Stimulated activated CD8-positive, alpha-beta memory T cell treated with anti-CD3 and anti-CD28 coated beads, Interleukin-7, amount 100 ng/mL, for 24 hours (primary cell): Measurements from ENCODE around the gene RASSF10.
"Not testable (repeated sequence)": the region's sequence is repeated elsewhere in the genome, so short reads cannot be mapped to it uniquely, and the experiment has no call there.

Experiments
- DNase-seq: peaks from one replicate; pipeline ENCODE4 v3.0.0-alpha.2; 2020; ENCODE audit warnings: low read depth

The RASSF10 gene

GRCh38 chr11:13026722-13027121 lies 17.6 kb downstream of the RASSF10 start:
- no peak for DNase-seq

DNA sequence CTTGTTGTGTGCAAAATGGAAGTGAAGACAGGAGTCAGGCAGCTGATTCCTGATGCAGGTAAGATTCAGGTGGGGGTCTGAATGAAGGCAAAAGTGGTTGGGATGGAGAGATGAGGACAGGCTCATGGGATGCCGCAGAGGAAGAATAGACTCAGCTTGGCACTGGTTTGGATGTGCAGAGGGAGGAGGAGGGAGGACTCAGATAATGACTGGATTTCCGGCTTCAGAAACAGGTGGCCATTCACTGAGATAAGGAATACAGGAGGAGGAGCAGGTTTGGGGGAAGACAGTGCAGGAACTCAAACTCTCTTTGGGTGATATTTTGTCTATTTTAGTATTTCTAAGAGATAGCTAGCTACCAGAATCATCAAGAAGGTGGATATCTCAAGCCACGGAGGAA lies 19.2 kb downstream of the RASSF10 start:
- DNase-seq = no peak

DNA sequence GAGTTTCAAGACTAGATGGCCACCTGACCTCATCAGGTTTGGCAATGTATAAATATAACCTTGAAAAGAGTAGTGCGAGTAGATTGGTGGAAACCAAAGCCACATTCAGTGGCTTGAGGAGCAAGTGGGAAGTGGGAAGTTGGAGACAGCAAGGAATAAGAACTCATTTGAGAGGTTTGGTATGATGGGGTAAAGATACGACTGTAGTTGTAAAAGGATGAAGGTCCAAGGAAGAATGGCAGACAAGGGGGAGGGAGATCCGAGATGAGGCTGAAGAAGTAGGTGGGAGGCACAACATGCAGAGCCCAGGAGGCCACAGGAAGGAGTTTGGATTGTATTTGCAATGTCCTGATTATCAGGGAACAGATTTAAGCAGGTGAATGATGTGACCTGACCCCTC lies 20.8 kb downstream of the RASSF10 start:
- no peak for DNase-seq

DNA sequence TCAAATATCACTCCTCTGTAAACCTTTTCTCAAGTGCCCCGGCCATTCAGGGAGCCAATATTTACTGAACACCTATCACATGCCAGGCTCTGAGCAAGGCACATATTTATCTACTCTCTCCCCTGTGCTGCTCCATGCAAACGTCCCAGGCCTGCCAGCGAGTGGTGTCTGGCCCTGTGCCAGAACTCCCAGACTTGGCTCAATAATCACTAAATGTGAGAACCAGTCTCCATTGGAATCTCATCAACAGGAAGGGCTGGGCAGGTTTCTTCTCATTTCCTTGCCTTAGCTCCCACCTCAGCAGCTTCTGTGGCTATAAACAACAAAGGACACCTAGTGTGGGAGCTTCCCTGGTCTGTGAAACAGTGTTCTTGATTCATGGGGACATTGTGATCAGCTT lies 21.7 kb downstream of the RASSF10 start:
- DNase-seq = no peak

- no peak for DNase-seq
These were observed 22.2 kb downstream of the RASSF10 start for GRCh38 chr11:13031349-13031748.

GRCh38 chr11:13033760-13034533 lies 24.8 kb downstream of the RASSF10 start:
- no peak for DNase-seq

- no peak for DNase-seq
These were observed 26.6 kb downstream of the RASSF10 start for GRCh38 chr11:13035711-13036110.

DNA sequence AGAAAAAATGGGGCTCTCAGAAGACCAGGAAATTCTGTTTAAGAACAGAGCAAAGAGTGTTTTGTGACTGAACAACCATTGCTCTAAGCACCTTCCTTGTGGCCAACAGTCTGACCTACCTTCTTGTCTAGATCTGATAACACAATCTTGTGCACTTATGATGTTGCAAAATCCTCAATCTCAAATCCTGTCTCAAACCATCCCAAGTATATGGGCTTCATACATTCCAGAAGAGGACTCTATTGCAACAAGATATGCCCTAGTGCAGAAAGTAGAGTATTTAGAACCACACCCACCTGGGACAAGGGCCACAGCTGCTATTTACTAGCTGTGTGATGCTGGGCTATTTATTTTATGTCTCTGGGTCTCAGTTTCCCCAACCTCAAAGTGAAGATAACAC lies 27.1 kb downstream of the RASSF10 start:
- no peak for DNase-seq

GRCh38 chr11:13038366-13038765 lies 29.2 kb downstream of the RASSF10 start:
- no peak for DNase-seq

GRCh38 chr11:13039126-13039525 lies 30.0 kb downstream of the RASSF10 start:
- DNase-seq = no peak

DNA sequence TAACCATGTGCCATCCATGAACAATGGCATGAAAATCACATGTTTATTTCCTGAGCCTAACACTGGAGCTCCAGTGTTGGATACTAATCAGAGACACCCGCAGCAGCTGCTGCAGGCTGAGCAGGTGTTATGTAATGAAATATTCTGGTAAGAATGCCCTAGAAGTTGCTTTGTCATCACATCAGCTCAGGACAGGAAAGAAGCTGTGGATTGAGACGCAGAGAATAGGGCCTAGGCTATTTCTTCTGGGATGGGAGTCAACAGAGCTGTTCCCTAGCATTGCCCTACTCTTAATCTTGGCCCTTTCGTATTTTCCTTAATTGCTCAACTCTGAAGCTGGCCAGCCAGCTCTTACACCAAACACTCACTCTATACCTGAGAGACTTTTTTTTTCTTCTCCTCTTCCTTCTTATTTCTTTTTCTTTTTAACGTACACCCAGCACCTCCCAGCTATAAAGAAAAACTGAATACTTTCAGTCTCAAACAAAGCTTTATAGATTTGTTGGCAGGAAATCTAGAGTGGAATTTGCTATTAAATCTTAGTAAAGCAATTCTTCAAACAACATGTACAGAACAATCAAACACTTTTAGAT lies 31.9 kb downstream of the RASSF10 start:
- no peak for DNase-seq

DNA sequence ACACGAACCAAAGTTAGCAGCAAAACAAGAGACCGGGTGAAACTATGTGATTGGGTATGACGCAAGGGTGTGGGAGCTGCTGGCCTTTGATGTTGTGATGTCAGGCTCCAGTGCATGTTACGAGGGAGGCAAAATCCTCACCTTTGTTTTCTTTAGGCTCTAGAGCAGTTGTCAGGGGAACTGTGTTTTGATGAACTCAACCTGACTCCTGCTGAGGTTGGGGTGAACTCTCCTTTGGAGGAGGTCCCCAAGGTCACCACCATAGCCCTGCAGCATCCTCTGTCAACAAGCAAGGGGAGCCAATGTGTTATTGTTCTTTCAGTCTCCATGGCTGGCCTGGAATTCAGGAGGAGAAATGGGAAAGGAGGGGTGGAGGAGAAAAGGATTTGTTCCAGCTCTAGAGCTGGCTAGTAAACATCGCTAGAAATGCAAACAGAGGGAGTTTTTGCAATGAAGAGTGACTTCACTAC lies 33.8 kb downstream of the RASSF10 start:
- no peak for DNase-seq

GRCh38 chr11:13043912-13044628 lies 35.0 kb downstream of the RASSF10 start:
- no peak for DNase-seq

DNA sequence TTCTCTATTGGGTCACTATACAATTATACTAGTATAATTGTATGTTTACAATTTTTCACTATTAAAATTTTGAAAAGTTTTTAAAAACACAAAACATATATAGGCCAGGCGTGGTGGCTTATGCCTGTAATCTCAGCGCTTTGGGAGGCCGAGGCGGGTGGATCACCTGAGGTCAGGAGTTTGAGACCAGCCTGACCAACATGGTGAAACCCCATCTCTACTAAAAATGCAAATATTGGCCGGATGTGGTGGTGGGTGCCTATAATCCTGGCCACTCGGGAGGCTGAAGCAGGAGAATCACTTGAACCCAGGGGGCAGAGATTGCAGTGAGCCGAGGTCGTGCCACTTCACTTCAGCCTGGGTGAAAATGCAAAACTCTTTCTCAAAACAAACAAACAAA lies 36.0 kb downstream of the RASSF10 start:
- not testable (repeated sequence) for DNase-seq

GRCh38 chr11:13045734-13046133 lies 36.6 kb downstream of the RASSF10 start:
- DNase-seq = no peak

DNA sequence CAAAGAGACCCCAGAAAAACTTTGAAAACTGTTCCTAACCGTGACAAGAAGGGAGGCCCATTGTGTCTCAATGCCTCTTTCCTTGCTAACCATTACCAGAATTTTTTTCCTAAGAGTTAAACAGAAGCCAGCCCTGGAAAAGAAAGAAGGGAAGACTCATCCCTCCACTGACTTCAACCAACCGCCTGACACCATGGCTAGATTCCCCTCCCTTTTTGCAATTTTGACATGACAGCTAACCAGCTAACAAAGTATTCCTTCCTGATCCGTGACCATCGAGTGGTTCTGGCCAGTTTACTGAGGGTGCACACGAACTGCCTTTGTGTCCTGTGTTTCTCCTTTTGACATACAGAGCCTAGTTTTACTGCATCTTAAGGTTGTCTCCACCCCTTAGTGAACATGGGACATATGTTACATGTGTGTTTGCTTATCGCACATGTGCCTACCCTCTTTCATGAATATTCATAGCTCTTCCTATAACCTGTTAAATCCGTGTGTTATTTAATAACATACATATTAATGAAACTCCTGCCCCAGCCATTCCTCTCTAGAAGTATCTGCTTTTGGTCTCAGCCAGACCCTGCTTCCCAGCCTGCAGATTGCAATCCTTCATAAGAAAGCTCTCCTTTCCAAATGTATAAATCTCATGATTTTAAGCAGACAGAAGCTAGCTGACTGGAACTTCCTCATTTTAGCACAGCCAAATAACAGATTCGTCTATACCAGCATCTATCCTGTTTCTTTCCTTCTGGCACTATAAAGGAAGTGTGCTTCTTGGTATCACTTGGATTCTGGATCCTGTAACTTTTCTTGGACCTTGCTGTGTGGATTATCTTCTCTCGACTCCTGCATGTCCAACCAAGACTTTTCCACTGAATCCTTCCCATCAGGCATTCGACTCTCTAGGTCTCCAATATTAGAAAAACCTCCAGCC lies 37.8 kb downstream of the RASSF10 start:
- DNase-seq = no peak

GRCh38 chr11:13047884-13048283 lies 38.8 kb downstream of the RASSF10 start:
- DNase-seq = no peak

- no peak for DNase-seq
These were observed 42.1 kb downstream of the RASSF10 start for GRCh38 chr11:13051257-13051656.

- no peak for DNase-seq
These were observed 43.0 kb downstream of the RASSF10 start for GRCh38 chr11:13052130-13052571.

- DNase-seq = no peak
These were observed 44.3 kb downstream of the RASSF10 start for GRCh38 chr11:13053255-13053917.

- DNase-seq = no peak
These were observed 45.2 kb downstream of the RASSF10 start for GRCh38 chr11:13054278-13054677.
